Stomach (tissue), 9 donors: ENCODE measurements around the gene PIMREG. TPM values are rescaled to one million over a fixed set of nuclear protein-coding genes. Genes with fewer than 3 reads are reported as not detected.

ENCODE experiments used
- DNase-seq, 2 donors: peaks; one replicate each; pipeline versions ENCODE4 v3.0.0 to v3.0.0-alpha.2; 2013 to 2019
- H3K27ac ChIP-seq, 5 donors: fragments of 200-600 bp in 4 of 5; sonication (generic) in 4 of 5; one replicate each; pipeline ENCODE4 v1.5.1; 2013 to 2019; ENCODE audit warnings: mild to moderate bottlenecking in 1 of 5, moderate library complexity in 1 of 5
- H3K27me3 ChIP-seq, 3 donors: fragments of 200-600 bp; sonication (generic); one replicate each; pipeline ENCODE4 v1.5.1; 2017 to 2019; ENCODE audit warnings: mixed run types in 1 of 3
- H3K36me3 ChIP-seq, 4 donors: fragments of 200-600 bp; sonication (generic); 1 replicate in 3 of 4; 2 replicates in 1 of 4; pipeline ENCODE4 v1.5.1; 2016 to 2019
- H3K4me1 ChIP-seq, 4 donors: fragments of 200-600 bp; sonication (generic); one replicate each; pipeline ENCODE4 v1.5.1; 2016 to 2019
- H3K4me3 ChIP-seq, 4 donors: fragments of 200-600 bp; sonication (generic) in 3 of 4; one replicate each; pipeline ENCODE4 v1.5.1; 2016 to 2019; ENCODE audit warnings: mild to moderate bottlenecking in 1 of 4
- H3K9me3 ChIP-seq, 4 donors: fragments of 200-600 bp; sonication (generic); one replicate each; pipeline ENCODE4 v1.5.1; 2016 to 2019
- CTCF ChIP-seq, 7 experiments: fragments of 450-650 bp in 4 of 7; fragments of 200-600 bp in 3 of 7; sonication (generic) in 3 of 7; IDR thresholded peaks; one replicate each; pipeline ENCODE4 v1.5.1; 2016 to 2019; ENCODE audit warnings: antibody characterized with exemption in 7 of 7, control low read depth in 2 of 7, mild to moderate bottlenecking in 1 of 7
- EP300 ChIP-seq: sonication (generic); formaldehyde crosslinking; IDR thresholded peaks from one replicate; pipeline ENCODE4 v1.6.1; 2017; ENCODE audit warnings: antibody characterized with exemption
- POLR2A ChIP-seq, 4 donors: fragments of 450-650 bp; IDR thresholded peaks; one replicate each; pipeline ENCODE4 v1.6.1; 2016; ENCODE audit warnings: antibody characterized with exemption in 4 of 4, control low read depth in 2 of 4, mild to moderate bottlenecking in 1 of 4, moderate library complexity in 1 of 4
- POLR2AphosphoS5 ChIP-seq, 3 donors: sonication (generic); formaldehyde crosslinking; IDR thresholded peaks; one replicate each; pipeline ENCODE4 v1.6.1; 2016; ENCODE audit warnings: antibody characterized with exemption in 3 of 3
- WGBS, 5 donors: extraction: QIAGEN DNeasy Blood & Tissue Kit in 3 of 5; methylation state at CpG; one replicate each; pipeline versions ENCODE4 v1.1.5 to v1.1.7; 2013 to 2018; 5-methylcytosine and 5-hydroxymethylcytosine counted together
- intact Hi-C: fragments of 100-400 bp; cut with DNase I; formaldehyde crosslinking; loops from one replicate; pipeline ENCODE4 v1.15.1; 2023; ENCODE audit warnings: low total_unique reads
- polyA plus RNA-seq, 3 donors: library from polyadenylated mRNA; stranded (reverse); fragments of 200-250 nt; gene quantifications; one replicate each; pipeline ENCODE4 v1.2.3, GENCODE V29; 2013
- total RNA-seq, 5 donors: library from RNA; depleted of rRNA; stranded (reverse); fragments of >200 nt; gene quantifications; one replicate each; pipeline versions ENCODE4 v1.1.0 to v1.2.3, GENCODE V29; 2014 to 2016
- donor health status: healthy with polysubstance abuse.
- donor health status: Bipolar disorder and iron deficiency.
- donor health status: healthy.

The PIMREG gene
- total and polyA plus RNA-seq, 8 donors: 0.76 to 8.5 (median 1.9) TPM

DNA sequence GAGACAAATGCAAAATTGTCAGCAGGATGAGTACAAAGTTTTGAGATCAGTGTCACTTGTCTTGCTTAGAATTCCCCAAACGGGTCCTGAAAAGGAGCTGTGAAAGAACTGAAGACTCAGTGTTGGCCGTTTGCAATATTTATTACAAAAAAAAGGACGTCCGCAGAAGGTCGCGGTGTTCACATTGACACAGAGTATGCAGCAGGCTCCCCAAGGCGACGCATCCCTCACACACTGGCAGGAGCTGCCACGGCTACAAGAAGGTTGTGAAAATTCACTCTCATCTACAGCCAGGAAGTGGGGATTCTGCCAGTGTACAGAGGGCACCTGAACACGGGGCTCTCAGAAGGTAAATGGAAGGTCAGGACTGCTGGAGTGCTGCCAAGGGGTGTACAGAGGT lies 35.5 kb upstream of the PIMREG start:
- H3K27me3 ChIP-seq: peaks cover 0 to 72% (median 7%) of the 10 kb centered on the region in 3 donors
- TF ChIP-seq POLR2AphosphoS5 (IDR thresholded peaks at IDR 0.05) (no peak), CTCF (IDR thresholded peaks at IDR 0.05) (no peak), EP300 (no peak), POLR2A (IDR thresholded peaks at IDR 0.05) (no peak)
- H3K4me3 ChIP-seq: no peak overlapping the region
- no peaks in the 10 kb centered on the region for H3K36me3 ChIP-seq
- intact Hi-C loops: no loop called here
- no peak overlapping the region for H3K27ac ChIP-seq
- no peaks in the 10 kb centered on the region for H3K4me1 ChIP-seq
- WGBS, 5 donors: 51 to 64% (median 58%) methylated on average over 10 of the region's 10 CpGs
- H3K9me3 ChIP-seq: no peaks in the 10 kb centered on the region
- no peak for DNase-seq

- Histone ChIP-seq H3K36me3 (no peaks in the 10 kb centered on the region), H3K27me3 (peaks cover 0 to 77% (median 7%) of the 10 kb centered on the region in 3 donors), H3K4me1 (no peaks in the 10 kb centered on the region), H3K9me3 (no peaks in the 10 kb centered on the region), H3K4me3 (no peak overlapping the region), H3K27ac (no peak overlapping the region)
- DNase-seq: peak in 1 of 2 donors; percentile 41
- 88 to 95% (median 91%) methylated on average over 1 of the region's 1 CpG for WGBS, 5 donors
- TF ChIP-seq POLR2A (IDR thresholded peaks at IDR 0.05): no peak
- no peak for TF ChIP-seq CTCF (IDR thresholded peaks at IDR 0.05)
- TF ChIP-seq POLR2AphosphoS5 (IDR thresholded peaks at IDR 0.05): no peak
- no peak for TF ChIP-seq EP300
- intact Hi-C loops: no loop called here
These were observed 31.2 kb upstream of the PIMREG start for GRCh38 chr17:6413065-6413464.

GRCh38 chr17:6415616-6416015 lies 28.6 kb upstream of the PIMREG start:
- Histone ChIP-seq H3K9me3 (no peaks in the 10 kb centered on the region), H3K4me3 (no peak overlapping the region), H3K36me3 (no peaks in the 10 kb centered on the region), H3K27me3 (peaks cover 0 to 65% (median 4%) of the 10 kb centered on the region in 3 donors), H3K27ac (no peak overlapping the region), H3K4me1 (no peaks in the 10 kb centered on the region)
- 63 to 74% (median 69%) methylated on average over 8 of the region's 8 CpGs for WGBS, 5 donors
- no peak for DNase-seq
- intact Hi-C loops: no loop called here
- TF ChIP-seq POLR2A (IDR thresholded peaks at IDR 0.05) (no peak), EP300 (no peak), POLR2AphosphoS5 (IDR thresholded peaks at IDR 0.05) (no peak), CTCF (IDR thresholded peaks at IDR 0.05) (no peak)

DNA sequence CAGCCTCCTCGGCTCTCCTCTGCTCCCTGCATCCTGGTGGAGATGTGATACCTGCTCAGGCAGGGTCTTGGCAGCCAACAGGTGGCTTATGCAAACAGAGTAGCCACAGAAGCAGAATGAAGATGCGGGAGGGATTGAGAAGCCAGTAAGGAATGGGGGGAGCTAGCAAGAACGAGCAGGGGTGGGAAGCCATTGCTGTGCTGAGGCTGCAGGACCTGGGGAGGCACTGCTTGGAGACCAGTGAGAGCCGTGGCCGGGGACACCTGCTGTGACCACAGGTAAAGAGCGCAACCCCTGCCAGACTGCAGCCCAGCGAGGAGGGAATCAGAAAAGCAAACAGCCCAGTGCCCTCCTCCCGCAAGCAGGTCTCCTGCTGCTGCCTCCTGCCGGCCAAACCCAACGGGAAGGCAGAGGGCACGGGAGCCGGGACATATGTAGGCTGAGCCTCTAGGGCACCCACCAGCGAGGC lies 24.0 kb upstream of the PIMREG start:
- Histone ChIP-seq H3K27ac (no peak overlapping the region), H3K27me3 (peaks cover 0 to 74% (median 11%) of the 10 kb centered on the region in 3 donors), H3K36me3 (no peaks in the 10 kb centered on the region), H3K4me3 (no peak overlapping the region), H3K4me1 (no peaks in the 10 kb centered on the region), H3K9me3 (no peaks in the 10 kb centered on the region)
- intact Hi-C loops: no loop called here
- TF ChIP-seq POLR2A (IDR thresholded peaks at IDR 0.05) (no peak), CTCF (IDR thresholded peaks at IDR 0.05) (peak in 1 of 7 experiments; percentile 9)
- peak in 1 of 2 donors; percentile 42 for DNase-seq
- 10 to 15% (median 11%) methylated on average over 13 of the region's 13 CpGs for WGBS, 5 donors
